H1 (cell line): ENCODE measurements around the gene AOPEP. TPM values are rescaled to one million over a fixed set of nuclear protein-coding genes. Genes with fewer than 3 reads are reported as not detected.

Experiments used
- BACH1 ChIP-seq: IDR thresholded peaks from 2 replicates; pipeline ENCODE4 v1.6.1; 2012; ENCODE audit warnings: low read length, improper control_type of control experiment
- CBX8 ChIP-seq: fragments of 300-800, 300-1000 bp; sonication (generic); IDR thresholded peaks from 2 replicates; pipeline ENCODE4 v1.7.1; 2016; ENCODE audit warnings: low read depth, low read length, borderline replicate concordance
- FOSL1 ChIP-seq: IDR thresholded peaks from 2 replicates; pipeline ENCODE4 v1.6.1; 2011; ENCODE audit warnings: mild to moderate bottlenecking, low read depth, low read length, moderate library complexity; ENCODE audit not compliant: insufficient read depth
- HDAC2 ChIP-seq, 2 experiments: fragments of 300-600 bp in 1 of 2; sonication (generic) in 1 of 2; IDR thresholded peaks; 2 replicates each; pipeline ENCODE4 v1.6.1; 2011 to 2012; ENCODE audit warnings: low read depth in 2 of 2, low read length in 2 of 2, mild to moderate bottlenecking in 2 of 2, moderate library complexity in 2 of 2, borderline replicate concordance in 1 of 2, inconsistent platforms in 1 of 2
- POLR2A ChIP-seq, 2 experiments: IDR thresholded peaks; 1 replicate in 1 of 2; 2 replicates in 1 of 2; pipeline ENCODE4 v1.6.1; 2011; ENCODE audit warnings: low read depth in 2 of 2, low read length in 2 of 2, mild to moderate bottlenecking in 2 of 2; ENCODE audit errors: control extremely low read depth in 1 of 2
- RNF2 ChIP-seq: fragments of 200-900, 300-1000 bp; sonication (generic); IDR thresholded peaks from 2 replicates; pipeline ENCODE4 v1.7.1; 2016; ENCODE audit warnings: borderline replicate concordance, low read depth, mild to moderate bottlenecking, antibody characterized with exemption, low read length; ENCODE audit not compliant: poor library complexity, severe bottlenecking; ENCODE audit errors: missing control alignments
- SP4 ChIP-seq: IDR thresholded peaks from 2 replicates; pipeline ENCODE4 v1.6.1; 2012; ENCODE audit warnings: low read length, inconsistent platforms
- polyA plus RNA-seq, 7 experiments: library from polyadenylated mRNA; depleted of rRNA in 3 of 7; stranded (reverse) in 5 of 7; unstranded in 2 of 7; fragments of >200 nt in 5 of 7; fragments of 200-250 nt in 2 of 7; gene quantifications; 1 replicate in 5 of 7; 2 replicates in 1 of 7; 4 replicates in 1 of 7; pipeline versions ENCODE4 v1.2.1 to v1.2.3, GENCODE V29; 2011 to 2013; ENCODE audit warnings: missing spikeins in 2 of 7, mixed read lengths in 2 of 7
- total RNA-seq: library from RNA; stranded (reverse); fragmentation: NEBNext Ultra II Directional; extraction: Animal tissue kit (Norgen Biotek cat#: 25700); gene quantifications from 2 replicates; pipeline ENCODE4 v1.2.1, GENCODE V29; 2021
- TF ChIP-seq, protein P1 (sequence below): IDR thresholded peaks from 2 replicates; pipeline ENCODE4 v1.6.1; 2012; ENCODE audit warnings: inconsistent platforms

The AOPEP gene
- total and polyA plus RNA-seq, 2 of the 8 experiments (the other 6 are each of a cell fraction or from before 2014, with no cell fraction given), result 6.1 to 14.3 TPM

DNA sequence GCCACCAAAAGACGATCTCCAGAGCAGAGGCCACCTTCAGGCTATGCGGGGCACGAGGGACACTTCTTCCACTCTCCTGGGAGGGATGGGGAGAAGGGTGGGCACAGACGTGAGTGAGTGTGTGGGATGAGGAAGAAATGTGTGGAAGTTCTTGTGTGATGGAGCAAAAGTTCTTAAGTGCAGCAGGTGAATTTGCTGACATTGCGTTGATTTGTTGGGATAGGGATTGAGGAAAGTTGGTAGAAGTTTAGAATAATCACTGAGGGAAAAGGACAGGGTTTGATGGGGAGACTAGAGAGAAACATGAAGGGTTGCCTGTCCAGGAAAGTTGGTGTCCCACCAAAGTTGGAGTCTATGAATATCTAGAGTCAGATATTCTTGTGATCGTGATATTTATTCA lies 2.2 kb downstream of the AOPEP start (continued):
- no peak for TF ChIP-seq POLR2A (IDR thresholded peaks at IDR 0.05; ENCODE audit: control extremely low read depth in 1 of 2, low read depth in 2 of 2, low read length in 2 of 2)
- TF ChIP-seq, protein P1, sequence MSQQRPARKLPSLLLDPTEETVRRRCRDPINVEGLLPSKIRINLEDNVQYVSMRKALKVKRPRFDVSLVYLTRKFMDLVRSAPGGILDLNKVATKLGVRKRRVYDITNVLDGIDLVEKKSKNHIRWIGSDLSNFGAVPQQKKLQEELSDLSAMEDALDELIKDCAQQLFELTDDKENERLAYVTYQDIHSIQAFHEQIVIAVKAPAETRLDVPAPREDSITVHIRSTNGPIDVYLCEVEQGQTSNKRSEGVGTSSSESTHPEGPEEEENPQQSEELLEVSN, result no peak
- no peak for TF ChIP-seq CBX8
- TF ChIP-seq HDAC2 (IDR thresholded peaks at IDR 0.05; ENCODE audit: borderline replicate concordance in 1 of 2, low read depth in 2 of 2, low read length in 2 of 2), result no peak
- TF ChIP-seq FOSL1, result no peak
- no peak for TF ChIP-seq BACH1
- TF ChIP-seq SP4, result no peak
- TF ChIP-seq RNF2, result no peak
